ENCODE measurements around the gene SHC2.
"Not testable (repeated sequence)": the region's sequence is repeated elsewhere in the genome, so short reads cannot be mapped to it uniquely, and the experiment has no call there.

The SHC2 gene

GRCh38 chr19:397941-398706, 62.7 kb downstream of the SHC2 start:
- Histone ChIP-seq H3K4me3 (ENCODE audit: low read depth, low read length) (no peak overlapping the region), H3K4me1 (ENCODE audit: control insufficient read depth, insufficient read depth, low read length) (no peaks in the 10 kb centered on the region), H3K9ac (ENCODE audit: low read depth, low read length) (no peak overlapping the region), H3K27me3 (ENCODE audit: control insufficient read depth, insufficient read depth, low read length) (no peaks in the 10 kb centered on the region), H3K9me3 (ENCODE audit: control insufficient read depth, insufficient read depth, low read length) (no peaks in the 10 kb centered on the region), H3K27ac (ENCODE audit: low read depth, low read length) (no peak overlapping the region), H3K36me3 (ENCODE audit: control insufficient read depth, insufficient read depth, low read length) (no peaks in the 10 kb centered on the region)

GRCh38 chr19:397321-397720, 63.5 kb downstream of the SHC2 start:
- Histone ChIP-seq H3K27ac (ENCODE audit: low read depth, low read length) (no peak overlapping the region), H3K9me3 (ENCODE audit: control insufficient read depth, insufficient read depth, low read length) (no peaks in the 10 kb centered on the region), H3K4me1 (ENCODE audit: control insufficient read depth, insufficient read depth, low read length) (no peaks in the 10 kb centered on the region), H3K9ac (ENCODE audit: low read depth, low read length) (no peak overlapping the region), H3K4me3 (ENCODE audit: low read depth, low read length) (no peak overlapping the region), H3K36me3 (ENCODE audit: control insufficient read depth, insufficient read depth, low read length) (no peaks in the 10 kb centered on the region), H3K27me3 (ENCODE audit: control insufficient read depth, insufficient read depth, low read length) (no peaks in the 10 kb centered on the region)

- Histone ChIP-seq H3K9ac (ENCODE audit: low read depth, low read length) (no peak overlapping the region), H3K27ac (ENCODE audit: low read depth, low read length) (no peak overlapping the region), H3K36me3 (ENCODE audit: control insufficient read depth, insufficient read depth, low read length) (no peaks in the 10 kb centered on the region), H3K27me3 (ENCODE audit: control insufficient read depth, insufficient read depth, low read length) (no peaks in the 10 kb centered on the region), H3K4me1 (ENCODE audit: control insufficient read depth, insufficient read depth, low read length) (no peaks in the 10 kb centered on the region), H3K4me3 (ENCODE audit: low read depth, low read length) (no peak overlapping the region), H3K9me3 (ENCODE audit: control insufficient read depth, insufficient read depth, low read length) (no peaks in the 10 kb centered on the region)
Measured at GRCh38 chr19:395467-395866, 65.4 kb downstream of the SHC2 start.

- H3K9me3 ChIP-seq (ENCODE audit: control insufficient read depth, insufficient read depth, low read length); H3K27ac ChIP-seq (ENCODE audit: low read depth, low read length); H3K4me3 ChIP-seq (ENCODE audit: low read depth, low read length); H3K9ac ChIP-seq (ENCODE audit: low read depth, low read length); H3K36me3 ChIP-seq (ENCODE audit: control insufficient read depth, insufficient read depth, low read length); H3K4me1 ChIP-seq (ENCODE audit: control insufficient read depth, insufficient read depth, low read length); H3K27me3 ChIP-seq (ENCODE audit: control insufficient read depth, insufficient read depth, low read length): not testable (repeated sequence)
Measured at GRCh38 chr19:394857-395256, 66.0 kb downstream of the SHC2 start.

GRCh38 chr19:393560-393959, 67.3 kb downstream of the SHC2 start:
- not testable (repeated sequence) for H3K4me1 ChIP-seq (ENCODE audit: control insufficient read depth, insufficient read depth, low read length); H3K9ac ChIP-seq (ENCODE audit: low read depth, low read length); H3K27ac ChIP-seq (ENCODE audit: low read depth, low read length); H3K27me3 ChIP-seq (ENCODE audit: control insufficient read depth, insufficient read depth, low read length); H3K36me3 ChIP-seq (ENCODE audit: control insufficient read depth, insufficient read depth, low read length); H3K4me3 ChIP-seq (ENCODE audit: low read depth, low read length); H3K9me3 ChIP-seq (ENCODE audit: control insufficient read depth, insufficient read depth, low read length)

GRCh38 chr19:392375-392970, 68.4 kb downstream of the SHC2 start:
- H3K4me3 ChIP-seq (ENCODE audit: low read depth, low read length) = no peak overlapping the region
- no peaks in the 10 kb centered on the region for H3K9me3 ChIP-seq (ENCODE audit: control insufficient read depth, insufficient read depth, low read length)
- no peak overlapping the region for H3K27ac ChIP-seq (ENCODE audit: low read depth, low read length)
- H3K36me3 ChIP-seq (ENCODE audit: control insufficient read depth, insufficient read depth, low read length) = no peaks in the 10 kb centered on the region
- no peak overlapping the region for H3K9ac ChIP-seq (ENCODE audit: low read depth, low read length)
- H3K4me1 ChIP-seq (ENCODE audit: control insufficient read depth, insufficient read depth, low read length) = peaks cover 3% of the 10 kb centered on the region
- H3K27me3 ChIP-seq (ENCODE audit: control insufficient read depth, insufficient read depth, low read length) = no peaks in the 10 kb centered on the region

- no peak overlapping the region for H3K27ac ChIP-seq (ENCODE audit: low read depth, low read length)
- no peak overlapping the region for H3K9ac ChIP-seq (ENCODE audit: low read depth, low read length)
- H3K4me3 ChIP-seq (ENCODE audit: low read depth, low read length) = no peak overlapping the region
- H3K27me3 ChIP-seq (ENCODE audit: control insufficient read depth, insufficient read depth, low read length) = no peaks in the 10 kb centered on the region
- no peaks in the 10 kb centered on the region for H3K9me3 ChIP-seq (ENCODE audit: control insufficient read depth, insufficient read depth, low read length)
- peaks cover 5% of the 10 kb centered on the region for H3K4me1 ChIP-seq (ENCODE audit: control insufficient read depth, insufficient read depth, low read length)
- H3K36me3 ChIP-seq (ENCODE audit: control insufficient read depth, insufficient read depth, low read length) = no peaks in the 10 kb centered on the region
Measured at GRCh38 chr19:391726-392374, 69.0 kb downstream of the SHC2 start.

GRCh38 chr19:391207-391557, 69.7 kb downstream of the SHC2 start:
- H3K27ac ChIP-seq (ENCODE audit: low read depth, low read length) = no peak overlapping the region
- no peak overlapping the region for H3K4me3 ChIP-seq (ENCODE audit: low read depth, low read length)
- no peak overlapping the region for H3K9ac ChIP-seq (ENCODE audit: low read depth, low read length)
- peaks cover 11% of the 10 kb centered on the region for H3K4me1 ChIP-seq (ENCODE audit: control insufficient read depth, insufficient read depth, low read length)
- H3K9me3 ChIP-seq (ENCODE audit: control insufficient read depth, insufficient read depth, low read length) = no peaks in the 10 kb centered on the region
- no peaks in the 10 kb centered on the region for H3K36me3 ChIP-seq (ENCODE audit: control insufficient read depth, insufficient read depth, low read length)
- no peaks in the 10 kb centered on the region for H3K27me3 ChIP-seq (ENCODE audit: control insufficient read depth, insufficient read depth, low read length)

- H3K27me3 ChIP-seq (ENCODE audit: control insufficient read depth, insufficient read depth, low read length) = no peaks in the 10 kb centered on the region
- no peaks in the 10 kb centered on the region for H3K9me3 ChIP-seq (ENCODE audit: control insufficient read depth, insufficient read depth, low read length)
- no peak overlapping the region for H3K4me3 ChIP-seq (ENCODE audit: low read depth, low read length)
- H3K36me3 ChIP-seq (ENCODE audit: control insufficient read depth, insufficient read depth, low read length) = no peaks in the 10 kb centered on the region
- no peak overlapping the region for H3K9ac ChIP-seq (ENCODE audit: low read depth, low read length)
- H3K27ac ChIP-seq (ENCODE audit: low read depth, low read length) = no peak overlapping the region
- H3K4me1 ChIP-seq (ENCODE audit: control insufficient read depth, insufficient read depth, low read length) = peaks cover 16% of the 10 kb centered on the region
Measured at GRCh38 chr19:390386-391206, 70.2 kb downstream of the SHC2 start.

- Histone ChIP-seq H3K4me3 (ENCODE audit: low read depth, low read length) (no peak overlapping the region), H3K4me1 (ENCODE audit: control insufficient read depth, insufficient read depth, low read length) (peaks cover 16% of the 10 kb centered on the region), H3K9me3 (ENCODE audit: control insufficient read depth, insufficient read depth, low read length) (no peaks in the 10 kb centered on the region), H3K9ac (ENCODE audit: low read depth, low read length) (no peak overlapping the region), H3K27ac (ENCODE audit: low read depth, low read length) (no peak overlapping the region), H3K27me3 (ENCODE audit: control insufficient read depth, insufficient read depth, low read length) (no peaks in the 10 kb centered on the region), H3K36me3 (ENCODE audit: control insufficient read depth, insufficient read depth, low read length) (no peaks in the 10 kb centered on the region)
Measured at GRCh38 chr19:389935-390289, 70.9 kb downstream of the SHC2 start.

Measured in HUES48 (cell line).